ENCODE measurements around the gene ARHGAP9.
"Not testable (repeated sequence)": the region's sequence is repeated elsewhere in the genome, so short reads cannot be mapped to it uniquely, and the experiment has no call there.

Gene ARHGAP9

GRCh38 chr12:57511588-57512325 lies 32.1 kb upstream of the ARHGAP9 start:
- TF ChIP-seq, protein P1, sequence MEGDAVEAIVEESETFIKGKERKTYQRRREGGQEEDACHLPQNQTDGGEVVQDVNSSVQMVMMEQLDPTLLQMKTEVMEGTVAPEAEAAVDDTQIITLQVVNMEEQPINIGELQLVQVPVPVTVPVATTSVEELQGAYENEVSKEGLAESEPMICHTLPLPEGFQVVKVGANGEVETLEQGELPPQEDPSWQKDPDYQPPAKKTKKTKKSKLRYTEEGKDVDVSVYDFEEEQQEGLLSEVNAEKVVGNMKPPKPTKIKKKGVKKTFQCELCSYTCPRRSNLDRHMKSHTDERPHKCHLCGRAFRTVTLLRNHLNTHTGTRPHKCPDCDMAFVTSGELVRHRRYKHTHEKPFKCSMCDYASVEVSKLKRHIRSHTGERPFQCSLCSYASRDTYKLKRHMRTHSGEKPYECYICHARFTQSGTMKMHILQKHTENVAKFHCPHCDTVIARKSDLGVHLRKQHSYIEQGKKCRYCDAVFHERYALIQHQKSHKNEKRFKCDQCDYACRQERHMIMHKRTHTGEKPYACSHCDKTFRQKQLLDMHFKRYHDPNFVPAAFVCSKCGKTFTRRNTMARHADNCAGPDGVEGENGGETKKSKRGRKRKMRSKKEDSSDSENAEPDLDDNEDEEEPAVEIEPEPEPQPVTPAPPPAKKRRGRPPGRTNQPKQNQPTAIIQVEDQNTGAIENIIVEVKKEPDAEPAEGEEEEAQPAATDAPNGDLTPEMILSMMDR (conservative IDR thresholded peaks at IDR 0.05; ENCODE audit: low read depth, low read length) = no peak
- DNase-seq (ENCODE audit: low read depth) = no peak
- H3K4me3 ChIP-seq (ENCODE audit: low read depth, low read length) = no peak overlapping the region

- no peak for DNase-seq (ENCODE audit: low read depth)
- TF ChIP-seq, protein P1 (conservative IDR thresholded peaks at IDR 0.05; ENCODE audit: low read depth, low read length) = no peak
- H3K4me3 ChIP-seq (ENCODE audit: low read depth, low read length) = no peak overlapping the region
These were observed 31.5 kb upstream of the ARHGAP9 start for GRCh38 chr12:57511161-57511560.

DNA sequence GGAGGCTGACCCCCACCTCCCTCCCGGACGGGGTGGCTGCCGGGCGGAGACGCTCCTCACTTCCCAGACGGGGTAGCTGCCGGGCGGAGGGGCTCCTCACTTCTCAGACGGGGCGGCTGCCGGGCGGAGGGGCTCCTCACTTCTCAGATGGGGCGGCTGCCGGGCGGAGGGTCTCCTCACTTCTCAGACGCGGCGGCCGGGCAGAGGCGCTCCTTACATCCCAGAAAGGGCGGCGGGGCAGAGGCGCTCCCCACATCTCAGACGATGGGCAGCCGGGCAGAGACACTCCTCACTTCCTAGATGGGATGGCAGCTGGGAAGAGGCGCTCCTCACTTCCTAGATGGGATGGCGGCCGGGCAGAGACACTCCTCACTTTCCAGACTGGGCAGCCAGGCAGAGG lies 28.1 kb upstream of the ARHGAP9 start:
- H3K4me3 ChIP-seq (ENCODE audit: low read depth, low read length); DNase-seq (ENCODE audit: low read depth): not testable (repeated sequence)

DNA sequence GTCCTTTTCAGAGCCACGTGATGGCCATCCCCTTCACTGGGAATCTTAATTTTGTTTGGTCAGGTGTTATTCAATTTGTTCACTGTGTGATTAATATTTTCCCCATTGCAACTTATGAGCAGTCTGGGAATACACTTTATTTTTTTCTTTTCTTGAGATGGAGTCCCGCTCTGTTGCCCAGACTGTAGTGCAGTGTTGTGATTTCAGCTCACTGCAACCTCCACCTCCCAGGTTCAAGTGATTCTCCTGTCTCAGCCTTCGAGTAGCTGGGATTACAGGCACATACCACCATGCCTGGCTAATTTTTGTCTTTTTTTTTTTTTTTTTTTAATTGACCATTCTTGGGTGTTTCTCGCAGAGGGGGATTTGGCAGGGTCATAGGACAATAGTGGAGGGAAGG lies 26.9 kb upstream of the ARHGAP9 start:
- H3K4me3 ChIP-seq (ENCODE audit: low read depth, low read length); DNase-seq (ENCODE audit: low read depth): not testable (repeated sequence)

DNA sequence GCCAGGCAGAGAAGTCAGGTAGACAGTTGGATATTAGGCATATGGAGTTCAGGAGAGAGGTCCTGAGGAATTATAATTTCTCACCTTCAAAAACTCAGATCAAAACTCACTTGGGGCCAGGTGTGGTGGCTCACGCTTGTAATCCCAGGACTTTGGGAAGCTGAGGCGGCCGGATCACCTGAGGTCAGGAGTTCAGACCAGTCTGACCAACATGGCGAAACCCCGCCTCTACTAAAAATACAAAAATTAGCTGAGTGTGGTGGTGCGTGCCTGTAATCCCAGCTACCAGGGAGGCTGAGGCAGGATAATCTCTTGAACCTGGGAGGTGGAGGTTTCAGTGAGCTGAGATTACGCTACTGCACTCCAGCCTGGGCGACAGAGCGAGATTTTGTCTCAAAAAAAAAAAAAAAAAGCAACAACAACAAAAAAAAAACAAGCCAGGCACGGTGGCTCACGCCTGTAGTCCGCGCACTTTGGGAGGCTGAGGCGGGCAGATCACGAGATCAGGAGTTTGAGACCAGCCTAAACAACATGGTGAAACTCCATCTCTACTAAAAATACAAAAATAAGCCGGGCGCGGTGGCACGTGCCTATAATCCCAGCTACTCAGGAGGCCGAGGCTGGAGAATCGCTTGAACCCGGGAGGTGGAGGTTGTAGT lies 22.8 kb upstream of the ARHGAP9 start:
- not testable (repeated sequence) for H3K4me3 ChIP-seq (ENCODE audit: low read depth, low read length); DNase-seq (ENCODE audit: low read depth)

GRCh38 chr12:57500213-57500612 lies 20.5 kb upstream of the ARHGAP9 start:
- TF ChIP-seq, protein P1 (conservative IDR thresholded peaks at IDR 0.05; ENCODE audit: low read depth, low read length) = no peak
- no peak for DNase-seq (ENCODE audit: low read depth)
- no peak overlapping the region for H3K4me3 ChIP-seq (ENCODE audit: low read depth, low read length)

- DNase-seq (ENCODE audit: low read depth) = no peak
- TF ChIP-seq, protein P1 (conservative IDR thresholded peaks at IDR 0.05; ENCODE audit: low read depth, low read length) = no peak
- no peak overlapping the region for H3K4me3 ChIP-seq (ENCODE audit: low read depth, low read length)
These were observed 18.9 kb upstream of the ARHGAP9 start for GRCh38 chr12:57498571-57498970.

- DNase-seq (ENCODE audit: low read depth) = no peak
- H3K4me3 ChIP-seq (ENCODE audit: low read depth, low read length) = no peak overlapping the region
- TF ChIP-seq, protein P1 (conservative IDR thresholded peaks at IDR 0.05; ENCODE audit: low read depth, low read length) = no peak
These were observed 18.5 kb upstream of the ARHGAP9 start for GRCh38 chr12:57498132-57498502.

All from choroid plexus epithelial cell (primary cell).